ENCODE results near the gene SRM. TPM values are rescaled to one million over a fixed set of nuclear protein-coding genes. Genes with fewer than 3 reads are reported as not detected.

SRM gene
- total and polyA plus RNA-seq, 2 of the 4 experiments (the other 2 are of a cell fraction), result 23.1 to 160 TPM

DNA sequence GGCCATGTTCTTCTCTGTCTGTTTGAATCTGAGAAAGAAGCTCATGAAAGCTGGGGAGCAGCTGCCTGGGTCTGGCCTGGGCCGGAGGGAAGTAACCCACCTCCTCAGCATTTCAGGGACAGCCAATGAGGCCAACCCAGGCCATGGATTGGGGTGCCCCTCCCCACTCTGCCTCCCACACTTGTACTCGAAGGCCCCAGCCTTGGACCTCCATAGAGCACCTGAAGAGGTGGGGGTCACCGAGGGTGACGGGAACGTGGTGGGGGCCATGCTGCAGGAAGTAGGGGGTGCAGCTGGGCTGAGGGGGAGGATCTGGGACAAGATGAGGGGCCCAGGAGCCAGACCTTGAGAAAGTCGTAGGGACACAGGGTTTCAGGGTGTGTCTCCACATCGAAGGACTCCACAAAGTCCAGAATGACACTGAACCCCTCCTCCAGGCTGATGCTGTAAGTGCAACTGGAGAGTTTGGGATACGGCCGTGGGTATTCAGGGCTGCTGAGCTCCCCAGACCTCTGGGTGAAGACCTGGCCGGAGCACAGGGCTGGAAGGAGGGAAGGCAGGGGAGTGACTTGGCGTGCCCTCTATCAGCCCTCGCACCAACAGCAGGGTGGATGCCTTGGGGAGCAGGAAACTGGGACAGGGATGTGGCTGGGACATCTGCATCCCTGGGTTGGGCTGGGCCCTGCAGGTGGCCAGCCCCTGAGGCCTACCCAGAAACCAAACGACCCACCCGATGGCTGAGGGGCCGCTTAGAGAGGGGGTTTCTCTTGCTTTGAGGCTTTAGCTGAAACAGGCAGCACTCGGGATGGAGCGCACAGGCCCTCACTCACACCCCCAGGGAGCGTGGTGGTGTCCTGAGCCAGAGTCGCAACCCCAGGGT, 16.6 kb downstream of the SRM start:
- dilution Hi-C loops (cut with HindIII; ENCODE audit: low sequenced_read_pairs, unreplicated experiment), result no loop called here
- intact Hi-C loops (cut with micrococcal nuclease), result no loop called here
- H4K5ac ChIP-seq (ENCODE audit: low read depth, low read length), result no peak overlapping the region
- H3K4me3 ChIP-seq (ENCODE audit: insufficient read depth, low read depth, low read length), result no peak overlapping the region
- peaks cover 6% of the 10 kb centered on the region for H3K27me3 ChIP-seq (ENCODE audit: control insufficient read depth, insufficient read depth, low read length)
- no peak overlapping the region for H2AK9ac ChIP-seq (replicated peaks; ENCODE audit: low read depth, low read length, poor library complexity)
- no peak overlapping the region for H3K27ac ChIP-seq (ENCODE audit: insufficient read depth, low read length)
- H3K9me3 ChIP-seq (ENCODE audit: control insufficient read depth, insufficient read depth, low read length), result no peaks in the 10 kb centered on the region
- TF ChIP-seq POLR2A (IDR thresholded peaks at IDR 0.05; ENCODE audit: low read depth, low read length) (no peak), CEBPB (IDR thresholded peaks at IDR 0.05; ENCODE audit: low read depth, low read length) (no peak), NFE2L2 (IDR thresholded peaks at IDR 0.05; ENCODE audit: low read depth, low read length) (no peak), CHD1 (IDR thresholded peaks at IDR 0.05; ENCODE audit: low read depth, low read length) (no peak), MAZ (IDR thresholded peaks at IDR 0.05; ENCODE audit: borderline replicate concordance, low read depth, low read length) (no peak)
- TF ChIP-seq, protein P1, sequence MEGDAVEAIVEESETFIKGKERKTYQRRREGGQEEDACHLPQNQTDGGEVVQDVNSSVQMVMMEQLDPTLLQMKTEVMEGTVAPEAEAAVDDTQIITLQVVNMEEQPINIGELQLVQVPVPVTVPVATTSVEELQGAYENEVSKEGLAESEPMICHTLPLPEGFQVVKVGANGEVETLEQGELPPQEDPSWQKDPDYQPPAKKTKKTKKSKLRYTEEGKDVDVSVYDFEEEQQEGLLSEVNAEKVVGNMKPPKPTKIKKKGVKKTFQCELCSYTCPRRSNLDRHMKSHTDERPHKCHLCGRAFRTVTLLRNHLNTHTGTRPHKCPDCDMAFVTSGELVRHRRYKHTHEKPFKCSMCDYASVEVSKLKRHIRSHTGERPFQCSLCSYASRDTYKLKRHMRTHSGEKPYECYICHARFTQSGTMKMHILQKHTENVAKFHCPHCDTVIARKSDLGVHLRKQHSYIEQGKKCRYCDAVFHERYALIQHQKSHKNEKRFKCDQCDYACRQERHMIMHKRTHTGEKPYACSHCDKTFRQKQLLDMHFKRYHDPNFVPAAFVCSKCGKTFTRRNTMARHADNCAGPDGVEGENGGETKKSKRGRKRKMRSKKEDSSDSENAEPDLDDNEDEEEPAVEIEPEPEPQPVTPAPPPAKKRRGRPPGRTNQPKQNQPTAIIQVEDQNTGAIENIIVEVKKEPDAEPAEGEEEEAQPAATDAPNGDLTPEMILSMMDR (conservative IDR thresholded peaks at IDR 0.05; ENCODE audit: low read depth, low read length), result no peak
- in situ Hi-C loops (cut with MboI; ENCODE audit: low sequenced_read_pairs), result no loop called here
- ChIA-PET POLR2A (ENCODE audit: unreplicated experiment) (no interaction called here), CTCF (no interaction called here)
- H2AK5ac ChIP-seq (ENCODE audit: low read depth, low read length), result no peak overlapping the region
- BruUV-seq (replicated peaks), result no TSS peak
- H3K9ac ChIP-seq (ENCODE audit: low read depth, low read length), result no peak overlapping the region
- H3K4ac ChIP-seq (ENCODE audit: low read depth, low read length), result no peak overlapping the region
- no peaks in the 10 kb centered on the region for H3K36me3 ChIP-seq (ENCODE audit: control insufficient read depth, insufficient read depth, low read length)
- no peak overlapping the region for H3K18ac ChIP-seq (ENCODE audit: low read depth, low read length)
- no peak for DNase-seq
- H3K4me1 ChIP-seq (ENCODE audit: control insufficient read depth, insufficient read depth, low read length), result no peaks in the 10 kb centered on the region
- no peak overlapping the region for H4K91ac ChIP-seq (ENCODE audit: insufficient read depth, low read depth, low read length)
- H2BK20ac ChIP-seq (ENCODE audit: low read depth, low read length), result no peak overlapping the region
- H3K23ac ChIP-seq (ENCODE audit: low read depth, low read length), result no peak overlapping the region
- H3K56ac ChIP-seq (ENCODE audit: extremely low read depth, insufficient read depth, low read length), result no peak overlapping the region
- no peak overlapping the region for H4K8ac ChIP-seq (ENCODE audit: low read depth in 2 of 2, low read length in 2 of 2)
- H3K9me1 ChIP-seq (ENCODE audit: insufficient read depth, low read length), result no peaks in the 10 kb centered on the region
- no peaks in the 10 kb centered on the region for H4K20me1 ChIP-seq (ENCODE audit: insufficient read depth, low read length)
- H3K79me1 ChIP-seq (ENCODE audit: low read depth in 1 of 2, low read length in 2 of 2), result no peaks in the 10 kb centered on the region
- no peak overlapping the region for H2BK15ac ChIP-seq (ENCODE audit: low read depth, low read length)
- no peak overlapping the region for H2BK5ac ChIP-seq (ENCODE audit: low read depth, low read length, poor library complexity, severe bottlenecking)
- H2BK120ac ChIP-seq (ENCODE audit: low read depth, low read length), result no peak overlapping the region
- no peak overlapping the region for H3K4me2 ChIP-seq (ENCODE audit: low read depth, low read length)
- ATAC-seq (ENCODE audit: low read depth), result no peak
- H3K14ac ChIP-seq (replicated peaks; ENCODE audit: low read depth, low read length), result no peak overlapping the region
- WGBS, 2 experiments (ENCODE audit: extremely low coverage in 2 of 2, insufficient read length in 1 of 2), result 60% methylated on average over 1 of the region's 19 CpGs; no CpG with 5 or more reads in 1 of the 2 experiments
- no peak overlapping the region for H2AFZ ChIP-seq (replicated peaks; ENCODE audit: low read length, poor library complexity)

All from IMR-90 (cell line).